Measurements from ENCODE around the gene ANKS3. TPM values are rescaled to one million over a fixed set of nuclear protein-coding genes. Genes with fewer than 3 reads are reported as not detected.

The ANKS3 gene
- polyA plus RNA-seq, 1 donor from 2014 or later = 5.3 TPM

DNA sequence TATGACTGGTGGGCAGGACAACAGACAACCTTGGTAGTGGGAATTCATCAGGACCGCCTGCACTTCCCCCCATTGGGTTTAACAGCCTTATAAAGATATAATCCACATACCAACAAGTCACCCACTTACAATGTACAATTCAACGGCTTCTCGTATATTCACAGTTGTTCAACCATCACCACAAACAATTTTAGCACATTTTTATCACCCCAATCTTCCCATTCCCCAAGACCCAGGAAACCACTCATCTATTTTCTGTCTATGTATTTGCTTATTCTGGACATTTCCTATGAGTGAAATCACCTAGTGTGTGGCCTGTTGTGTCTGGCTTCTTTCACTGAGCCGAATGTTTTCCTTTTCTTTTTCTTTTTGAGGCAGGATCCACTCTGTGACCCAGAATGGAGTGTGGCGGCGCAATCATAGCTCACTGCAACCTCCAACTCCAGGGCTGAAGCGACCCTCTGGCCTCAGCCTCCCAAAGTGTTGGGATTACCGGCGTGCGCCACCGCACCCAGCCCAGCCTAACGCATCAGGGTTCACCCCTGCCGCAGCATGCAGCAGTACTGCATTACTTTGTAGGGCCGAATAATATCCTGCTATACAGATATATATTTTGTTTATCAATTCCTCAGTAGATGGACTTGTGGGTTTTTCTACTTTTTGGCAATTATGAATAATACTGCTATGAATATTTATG lies 10.9 kb downstream of the ANKS3 start:
- H3K9me3 Mint-ChIP-seq = no peaks in the 10 kb centered on the region
- no peak overlapping the region for H3K27ac Mint-ChIP-seq
- H3K27me3 Mint-ChIP-seq = no peaks in the 10 kb centered on the region
- H3K4me3 Mint-ChIP-seq = no peak overlapping the region
- no peaks in the 10 kb centered on the region for H3K36me3 Mint-ChIP-seq
- H3K4me1 Mint-ChIP-seq = peaks cover 11 to 13% (median 12%) of the 10 kb centered on the region in 3 donors

DNA sequence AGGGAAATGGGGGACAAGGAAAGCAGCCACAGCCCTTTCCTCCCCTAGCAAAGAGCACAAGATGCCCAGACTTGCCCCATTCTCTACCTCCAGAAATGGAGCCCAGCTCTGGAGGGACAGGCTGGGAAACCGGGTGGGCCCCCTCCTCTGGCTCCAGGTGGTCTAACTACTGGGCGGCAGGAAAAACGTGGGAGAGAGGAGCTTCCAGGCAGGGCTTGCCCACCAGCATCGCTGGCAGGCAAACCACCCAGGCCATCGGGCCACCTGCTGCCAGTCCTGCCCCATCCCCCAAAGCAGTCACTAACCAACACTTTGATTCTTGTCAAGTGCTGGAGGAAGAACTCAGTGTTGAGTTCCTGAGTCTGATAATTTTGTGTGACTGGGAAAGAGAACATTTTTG lies 15.6 kb downstream of the ANKS3 start:
- peak overlapping the region in 2 of 4 donors; percentile 1 to 65 for H3K4me3 Mint-ChIP-seq
- peaks cover 13 to 15% (median 14%) of the 10 kb centered on the region in 3 donors for H3K4me1 Mint-ChIP-seq
- no peaks in the 10 kb centered on the region for H3K9me3 Mint-ChIP-seq
- peak overlapping the region in 1 of 3 donors; percentile 62 for H3K27ac Mint-ChIP-seq
- H3K36me3 Mint-ChIP-seq = no peaks in the 10 kb centered on the region
- H3K27me3 Mint-ChIP-seq = no peaks in the 10 kb centered on the region

DNA sequence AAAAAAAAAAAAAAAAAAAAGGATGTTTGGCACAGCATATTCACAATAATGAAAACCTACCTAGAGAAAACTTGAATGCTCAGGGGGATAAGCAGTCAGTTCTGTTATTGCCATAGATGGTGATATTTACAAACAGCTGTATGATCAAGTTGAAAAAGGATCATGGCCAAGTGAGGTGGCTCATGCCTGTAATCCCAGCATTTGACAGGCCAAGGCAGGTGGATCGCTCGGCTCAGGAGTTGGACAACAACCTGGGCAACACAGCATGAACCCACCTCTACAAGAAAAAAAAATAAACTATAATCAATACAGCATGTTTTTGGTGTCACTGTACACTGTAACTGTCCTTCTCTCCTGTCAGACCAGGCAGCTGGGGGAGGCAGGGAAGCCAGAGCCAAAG lies 19.1 kb downstream of the ANKS3 start:
- Mint-ChIP-seq H3K36me3 (peaks cover 3% of the 10 kb centered on the region), H3K4me1 (peaks cover 13 to 15% (median 14%) of the 10 kb centered on the region in 3 donors), H3K4me3 (no peak overlapping the region), H3K9me3 (no peaks in the 10 kb centered on the region), H3K27me3 (no peaks in the 10 kb centered on the region), H3K27ac (no peak overlapping the region)

DNA sequence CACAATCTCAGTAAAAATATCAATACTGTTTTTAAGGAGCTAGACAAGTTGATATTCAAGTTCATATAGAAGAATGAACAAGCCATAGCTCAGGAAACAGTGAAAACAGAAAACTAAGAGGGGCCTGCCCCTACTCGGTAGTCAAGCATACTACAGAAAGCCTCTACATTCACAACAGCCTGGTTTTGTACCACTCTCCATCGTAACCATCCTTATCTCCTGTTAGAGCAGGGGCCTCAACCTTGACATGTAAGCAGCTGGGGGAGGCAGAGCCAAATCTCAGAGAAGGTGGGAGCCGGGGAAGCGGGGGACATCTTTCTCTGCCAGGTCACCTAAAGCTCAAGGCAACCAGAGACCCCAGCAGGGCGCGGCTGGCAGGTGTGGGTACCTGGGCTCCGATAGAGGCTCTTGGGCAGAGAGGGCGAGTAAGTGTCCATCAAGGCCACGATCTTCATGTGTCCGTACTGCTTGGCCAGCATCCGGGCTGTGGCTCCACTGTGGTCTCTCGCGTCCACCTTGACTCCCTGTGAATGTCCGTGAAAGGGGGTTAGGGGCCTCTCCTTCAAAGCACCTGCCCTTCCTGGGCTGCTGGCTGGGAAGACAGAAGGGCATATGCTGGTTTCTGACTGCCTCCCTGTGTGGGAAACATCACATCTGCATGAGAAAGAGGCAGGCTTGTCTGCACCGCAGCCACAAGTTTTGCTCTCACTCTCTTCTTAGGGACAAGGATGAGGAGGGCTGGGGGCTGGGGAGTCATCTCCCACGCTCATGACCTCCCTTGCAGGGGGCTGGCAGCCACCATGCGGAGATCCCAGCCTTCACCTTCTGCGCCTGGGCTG lies 20.2 kb downstream of the ANKS3 start:
- no peak overlapping the region for H3K4me3 Mint-ChIP-seq

DNA sequence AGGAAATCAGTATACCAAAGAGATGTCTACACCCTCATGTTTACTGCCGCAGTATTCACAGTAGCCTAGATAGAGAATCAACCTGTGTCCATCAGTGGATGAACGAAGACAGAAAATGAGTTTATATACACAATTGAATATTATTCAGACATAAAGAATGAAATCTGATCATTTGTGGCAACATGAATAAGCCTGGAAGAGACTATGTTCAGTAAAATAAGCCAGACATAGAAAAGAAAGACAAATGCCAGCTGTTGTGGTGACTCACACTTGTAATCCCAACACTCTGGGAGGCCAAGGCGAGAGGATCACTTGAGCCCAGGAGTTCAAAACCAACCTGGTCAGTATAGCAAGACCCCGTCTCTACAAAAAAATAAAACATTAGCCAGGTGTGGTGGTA lies 24.6 kb downstream of the ANKS3 start:
- H3K4me3 Mint-ChIP-seq = no peak overlapping the region
- H3K4me1 Mint-ChIP-seq = no peaks in the 10 kb centered on the region
- no peaks in the 10 kb centered on the region for H3K9me3 Mint-ChIP-seq
- H3K36me3 Mint-ChIP-seq = peaks cover 12% of the 10 kb centered on the region
- no peak overlapping the region for H3K27ac Mint-ChIP-seq
- H3K27me3 Mint-ChIP-seq = no peaks in the 10 kb centered on the region

More for the DNA sequence above, 20.2 kb downstream of the ANKS3 start:
- H3K27ac Mint-ChIP-seq = peak overlapping the region in 1 of 3 donors; percentile 39
- peaks cover 9% of the 10 kb centered on the region in 3 donors for H3K4me1 Mint-ChIP-seq
- no peaks in the 10 kb centered on the region for H3K27me3 Mint-ChIP-seq
- no peaks in the 10 kb centered on the region for H3K9me3 Mint-ChIP-seq
- H3K36me3 Mint-ChIP-seq = peaks cover 9% of the 10 kb centered on the region

DNA sequence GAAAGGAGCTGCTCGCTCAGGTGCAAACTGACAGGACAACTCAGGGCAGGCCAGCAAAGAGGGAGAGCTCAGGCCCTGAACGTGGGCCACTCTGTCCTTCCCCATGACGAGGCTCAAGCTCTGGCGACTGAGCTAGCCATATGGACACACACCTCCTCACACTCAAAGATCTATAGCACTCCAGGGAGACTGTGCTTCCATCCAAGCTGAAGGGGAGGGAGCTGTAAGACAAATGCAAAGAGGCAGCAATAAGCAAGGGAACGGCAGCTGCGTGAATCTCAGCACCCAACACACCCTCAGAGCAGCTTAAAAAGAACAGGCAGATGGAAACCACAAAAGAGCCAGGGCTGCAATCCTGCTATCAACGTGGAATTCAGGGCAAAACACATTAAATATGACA lies 27.2 kb downstream of the ANKS3 start:
- H3K27me3 Mint-ChIP-seq = no peaks in the 10 kb centered on the region
- no peaks in the 10 kb centered on the region for H3K9me3 Mint-ChIP-seq
- H3K27ac Mint-ChIP-seq = peak overlapping the region in 1 of 3 donors; percentile 45

DNA sequence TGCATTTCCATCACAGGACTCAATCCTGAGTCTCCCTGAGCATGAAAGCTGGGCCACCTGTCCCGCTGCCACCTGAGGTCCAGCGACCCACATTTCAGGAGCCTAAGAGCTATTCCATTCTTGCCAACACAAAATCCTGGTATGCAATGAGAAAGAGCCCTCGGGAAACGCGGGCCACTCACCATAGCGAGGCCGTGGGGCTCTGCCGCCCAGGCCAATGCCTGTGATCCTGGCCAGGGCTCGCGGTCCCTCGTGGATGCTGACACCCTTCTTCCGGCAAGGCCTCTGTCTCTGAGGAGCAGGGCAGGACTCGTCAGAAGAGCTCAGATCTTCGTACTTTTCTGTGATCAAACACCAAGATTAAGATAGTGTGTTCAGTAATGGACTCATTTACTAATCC lies 29.2 kb downstream of the ANKS3 start:
- H3K4me1 Mint-ChIP-seq = no peaks in the 10 kb centered on the region
- H3K36me3 Mint-ChIP-seq = peaks cover 11% of the 10 kb centered on the region
- no peaks in the 10 kb centered on the region for H3K9me3 Mint-ChIP-seq
- peak overlapping the region in 1 of 3 donors; percentile 80 for H3K27ac Mint-ChIP-seq
- no peak overlapping the region for H3K4me3 Mint-ChIP-seq
- H3K27me3 Mint-ChIP-seq = no peaks in the 10 kb centered on the region

More for the DNA sequence above, 27.2 kb downstream of the ANKS3 start:
- Mint-ChIP-seq H3K4me3 (no peak overlapping the region), H3K4me1 (no peaks in the 10 kb centered on the region), H3K36me3 (peaks cover 15% of the 10 kb centered on the region)

DNA sequence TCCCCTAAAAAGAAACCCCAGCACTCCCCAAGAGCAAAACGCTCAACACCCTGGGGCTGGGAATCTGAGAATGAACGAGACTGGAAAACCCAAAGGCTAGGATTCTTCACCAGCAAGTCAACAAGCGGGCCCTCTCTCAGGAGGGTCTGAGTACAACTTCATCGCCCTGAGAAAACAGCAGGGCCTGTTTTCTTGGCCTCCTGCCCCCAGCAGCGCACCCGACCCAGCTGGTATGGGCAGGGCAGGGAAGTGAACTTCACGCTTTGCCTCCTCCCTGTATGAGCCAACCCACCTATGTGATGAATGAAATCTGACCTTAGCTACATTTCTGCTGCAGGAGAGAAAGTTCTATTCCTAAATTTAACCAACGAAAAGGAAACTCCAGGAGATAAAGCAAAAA lies 29.6 kb downstream of the ANKS3 start:
- peak overlapping the region in 1 of 3 donors; percentile 80 for H3K27ac Mint-ChIP-seq
- H3K4me1 Mint-ChIP-seq = no peaks in the 10 kb centered on the region
- H3K9me3 Mint-ChIP-seq = no peaks in the 10 kb centered on the region
- H3K27me3 Mint-ChIP-seq = no peaks in the 10 kb centered on the region
- H3K36me3 Mint-ChIP-seq = peaks cover 7% of the 10 kb centered on the region
- H3K4me3 Mint-ChIP-seq = no peak overlapping the region

DNA sequence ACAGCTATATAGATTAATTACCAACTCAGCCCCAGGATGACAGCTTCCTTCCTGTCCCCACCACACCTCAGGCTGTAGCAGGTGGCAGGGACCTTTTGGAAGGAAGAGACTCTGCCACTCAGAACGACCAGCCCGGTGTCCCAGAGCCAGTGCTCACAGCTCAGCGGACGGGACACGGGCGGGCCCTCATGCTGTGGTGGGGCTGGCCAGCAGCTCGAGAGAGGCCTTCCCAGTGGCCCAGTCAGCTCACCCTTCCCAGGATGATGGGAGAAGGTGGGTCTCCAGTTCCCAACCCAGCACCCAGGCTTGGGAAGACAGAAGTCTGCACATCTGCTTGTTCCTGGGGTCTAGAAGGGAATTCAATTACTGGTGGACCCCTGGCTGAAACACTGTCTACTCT lies 30.2 kb downstream of the ANKS3 start:
- Mint-ChIP-seq H3K27me3 (no peaks in the 10 kb centered on the region), H3K36me3 (peaks cover 6% of the 10 kb centered on the region), H3K4me1 (no peaks in the 10 kb centered on the region), H3K27ac (no peak overlapping the region), H3K9me3 (no peaks in the 10 kb centered on the region), H3K4me3 (no peak overlapping the region)

DNA sequence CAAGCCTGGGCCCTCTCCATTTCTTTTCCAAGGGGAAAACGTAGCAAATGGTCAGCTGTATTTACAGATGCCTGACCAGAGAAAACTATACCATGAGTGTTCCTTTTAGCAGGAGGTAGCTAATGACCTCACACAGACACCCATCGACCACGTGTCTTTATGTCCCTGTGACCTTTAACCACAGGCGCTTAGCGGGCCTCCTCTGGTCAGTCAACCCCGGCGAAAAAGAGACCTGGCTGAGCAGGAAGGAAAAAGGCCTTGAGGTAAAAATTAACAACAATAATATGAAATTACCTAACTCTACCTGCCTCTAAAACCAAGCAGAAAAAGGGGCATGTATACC lies 31.6 kb downstream of the ANKS3 start:
- Mint-ChIP-seq H3K9me3 (no peaks in the 10 kb centered on the region), H3K36me3 (peaks cover 6% of the 10 kb centered on the region), H3K4me1 (no peaks in the 10 kb centered on the region), H3K27ac (no peak overlapping the region), H3K27me3 (no peaks in the 10 kb centered on the region), H3K4me3 (peak overlapping the region in 1 of 4 donors; percentile 8)

DNA sequence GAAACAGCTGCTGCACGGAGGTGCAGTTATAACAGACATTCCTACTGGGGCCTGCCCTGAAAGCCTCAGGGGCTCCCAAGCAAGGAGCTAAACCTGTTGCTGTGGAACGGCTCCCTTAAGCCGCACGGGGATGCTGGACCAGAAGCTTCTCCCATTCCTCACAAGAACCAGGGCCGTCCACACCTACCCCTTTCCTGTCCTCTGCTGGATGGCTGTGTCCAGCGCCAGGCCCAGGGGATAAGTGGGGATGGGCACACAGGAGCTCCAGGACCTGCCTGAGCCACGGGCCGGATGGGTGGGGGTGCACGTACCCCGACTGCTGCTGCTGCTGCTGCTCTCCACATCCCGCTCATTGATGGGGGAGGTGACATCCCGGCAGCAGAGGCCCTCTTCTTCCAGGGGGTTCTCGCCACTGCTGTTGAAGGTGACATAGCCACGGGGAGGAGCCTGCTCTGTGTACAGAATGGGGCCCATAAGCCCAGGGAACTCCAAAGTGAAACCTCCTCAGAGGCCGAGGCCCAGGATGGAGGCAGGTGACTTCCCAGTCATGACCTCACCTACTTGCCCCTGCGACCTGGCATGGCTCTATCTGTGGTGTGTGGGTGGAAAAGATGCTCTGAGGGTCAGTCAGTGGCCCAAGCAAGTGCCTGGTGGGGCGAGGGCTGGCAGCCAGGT lies 32.1 kb downstream of the ANKS3 start:
- Mint-ChIP-seq H3K27ac (peak overlapping the region in 1 of 3 donors; percentile 29), H3K4me1 (no peaks in the 10 kb centered on the region), H3K27me3 (no peaks in the 10 kb centered on the region), H3K9me3 (no peaks in the 10 kb centered on the region), H3K4me3 (peak overlapping the region in 1 of 4 donors; percentile 8), H3K36me3 (peaks cover 5% of the 10 kb centered on the region)

DNA sequence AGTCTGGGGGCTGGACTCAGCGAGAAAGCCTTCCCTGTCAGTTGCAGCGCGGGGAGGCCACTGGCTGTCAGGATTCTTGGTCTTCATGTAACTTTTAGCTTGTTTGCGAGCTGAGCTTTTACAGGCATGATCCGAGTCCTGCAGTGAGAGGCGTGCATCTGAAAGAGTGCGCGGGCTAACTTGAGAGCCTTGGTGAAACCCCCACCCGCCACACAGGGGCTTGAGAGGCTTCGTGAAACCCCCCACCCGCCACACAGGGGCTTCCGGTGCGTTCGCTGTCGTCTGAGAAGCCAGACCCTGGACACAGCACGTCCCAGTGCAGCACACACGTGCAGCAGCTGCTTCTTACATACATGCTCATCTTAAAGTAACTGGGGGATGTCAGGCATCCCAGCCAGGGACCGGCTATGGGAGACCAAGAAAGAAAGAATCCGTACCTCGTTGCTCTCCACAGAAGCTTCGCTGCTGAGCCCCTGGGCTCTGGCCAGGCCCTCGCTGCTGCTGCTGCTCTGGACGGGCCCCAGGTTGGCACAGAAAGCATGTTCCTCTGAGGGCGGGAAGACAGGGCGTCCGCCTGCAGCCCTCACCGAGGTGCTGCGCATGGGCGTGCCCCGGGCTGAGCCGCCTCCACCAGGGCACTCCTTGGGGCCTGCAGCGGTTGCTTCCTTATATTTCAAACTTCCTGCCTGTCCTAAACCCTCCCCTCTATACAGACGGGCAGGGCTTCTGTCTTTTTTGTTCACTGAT lies 32.9 kb downstream of the ANKS3 start:
- H3K27me3 Mint-ChIP-seq = no peaks in the 10 kb centered on the region
- peaks cover 3% of the 10 kb centered on the region for H3K36me3 Mint-ChIP-seq
- no peaks in the 10 kb centered on the region for H3K9me3 Mint-ChIP-seq
- peak overlapping the region in 1 of 3 donors; percentile 29 for H3K27ac Mint-ChIP-seq
- peak overlapping the region in 1 of 4 donors; percentile 63 for H3K4me3 Mint-ChIP-seq
- H3K4me1 Mint-ChIP-seq = no peaks in the 10 kb centered on the region

DNA sequence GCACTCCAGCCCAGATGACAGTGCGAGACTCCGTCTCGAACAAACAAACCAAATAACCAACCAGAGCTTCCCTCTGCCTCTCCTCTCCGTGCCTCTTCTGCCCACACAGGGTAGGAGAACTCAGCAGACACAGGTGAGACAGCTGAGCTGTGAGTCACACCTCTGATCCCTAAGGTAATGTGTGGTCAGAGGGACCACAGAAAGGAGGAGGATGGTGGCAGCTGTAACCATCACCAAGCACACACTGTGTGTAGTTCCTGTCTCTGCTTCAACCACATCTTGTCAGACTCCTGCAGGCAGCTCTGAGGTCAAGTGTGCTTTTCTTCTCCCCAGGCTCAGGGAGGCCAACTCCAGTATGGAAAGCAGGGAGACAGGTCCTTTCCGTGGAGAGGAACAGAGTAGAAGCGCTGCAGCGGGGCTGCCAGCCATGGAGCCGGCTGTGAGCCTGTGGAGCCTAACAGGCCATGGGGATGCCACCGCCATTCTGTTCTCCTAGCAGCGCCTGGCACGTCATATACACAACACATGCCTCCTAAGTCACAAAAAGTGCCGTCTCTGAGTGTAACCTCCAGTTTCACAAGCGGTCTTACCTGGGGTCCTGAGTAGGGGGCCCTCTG lies 33.6 kb downstream of the ANKS3 start:
- H3K9me3 Mint-ChIP-seq = no peaks in the 10 kb centered on the region
- H3K27ac Mint-ChIP-seq = peak overlapping the region in 1 of 3 donors; percentile 48
- no peaks in the 10 kb centered on the region for H3K27me3 Mint-ChIP-seq
- no peaks in the 10 kb centered on the region for H3K4me1 Mint-ChIP-seq
- peaks cover 3% of the 10 kb centered on the region for H3K36me3 Mint-ChIP-seq
- peak overlapping the region in 1 of 4 donors; percentile 63 for H3K4me3 Mint-ChIP-seq

DNA sequence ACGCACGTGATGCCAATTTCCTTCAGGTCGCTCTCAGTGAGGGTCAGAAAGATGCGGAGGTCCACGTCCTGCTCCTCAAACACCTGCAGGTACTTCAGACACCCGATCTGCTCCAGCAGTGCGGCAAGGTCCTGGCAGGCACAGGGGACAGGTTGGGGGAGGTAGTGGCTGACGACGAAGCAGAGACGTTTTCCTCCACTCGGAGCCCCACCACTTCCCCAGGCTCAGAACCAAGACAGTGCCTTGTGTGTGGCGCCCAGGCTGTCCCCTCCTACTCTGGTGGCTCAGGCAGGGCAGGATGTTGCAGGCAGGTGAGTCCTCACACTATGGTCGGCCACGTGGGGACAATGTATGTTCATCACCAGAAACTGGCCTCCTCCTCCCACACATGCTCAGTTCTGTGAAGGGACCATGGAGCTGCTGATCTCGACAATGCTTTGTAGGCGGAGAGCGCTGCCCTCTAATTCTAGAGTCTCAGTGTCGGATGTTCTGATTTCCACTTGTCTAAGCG lies 35.0 kb downstream of the ANKS3 start:
- Mint-ChIP-seq H3K4me3 (peak overlapping the region in 1 of 4 donors; percentile 58), H3K9me3 (no peaks in the 10 kb centered on the region), H3K36me3 (peaks cover 3% of the 10 kb centered on the region), H3K4me1 (peaks cover 0 to 4% (median 1%) of the 10 kb centered on the region in 3 donors), H3K27ac (peak overlapping the region in 2 of 3 donors; percentile 48 to 71), H3K27me3 (no peaks in the 10 kb centered on the region)

All from IgD-negative memory B cell (primary cell).